Endothelial cell of umbilical vein (primary cell): ENCODE measurements around the gene PARD3B.

Source experiments
- CTCF ChIP-seq, 2 donors: IDR thresholded peaks; 1 replicate in 1 of 2; 2 replicates in 1 of 2; pipeline ENCODE4 v1.5.1; 2011; ENCODE audit warnings: low read length in 2 of 2, mild to moderate bottlenecking in 2 of 2, moderate library complexity in 2 of 2, control low read depth in 1 of 2, inconsistent platforms in 1 of 2, low read depth in 1 of 2; ENCODE audit not compliant: insufficient read depth in 1 of 2; ENCODE audit errors: extremely low read depth in 1 of 2
- FOS ChIP-seq: IDR thresholded peaks from 2 replicates; pipeline ENCODE4 v1.6.1; 2011; ENCODE audit warnings: mild to moderate bottlenecking, low read length, moderate library complexity, borderline replicate concordance; ENCODE audit not compliant: insufficient read depth
- JUN ChIP-seq: IDR thresholded peaks from 2 replicates; pipeline ENCODE4 v1.6.1; 2011; ENCODE audit warnings: borderline replicate concordance, low read depth; ENCODE audit not compliant: insufficient read length, insufficient read depth
- POLR2A ChIP-seq: IDR thresholded peaks from 2 replicates; pipeline ENCODE4 v1.6.1; 2012; ENCODE audit warnings: low read depth, mild to moderate bottlenecking, control low read depth, low read length
- POLR2AphosphoS5 ChIP-seq: IDR thresholded peaks from 2 replicates; pipeline ENCODE4 v1.6.1; 2012; ENCODE audit warnings: low read depth, mild to moderate bottlenecking, control low read depth, low read length, moderate library complexity; ENCODE audit not compliant: insufficient read depth
- TF ChIP-seq, protein P1 (sequence below): IDR thresholded peaks from 2 replicates; pipeline ENCODE4 v1.6.1; 2011; ENCODE audit not compliant: insufficient read depth, insufficient read length

GRCh38 chr2:204571041-204571440, 25.8 kb downstream of the PARD3B start:
- TF ChIP-seq CTCF (IDR thresholded peaks at IDR 0.05; ENCODE audit: extremely low read depth in 1 of 2, insufficient read depth in 1 of 2, low read depth in 1 of 2, low read length in 2 of 2) (no peak), FOS (no peak), JUN (no peak), POLR2A (no peak), POLR2AphosphoS5 (no peak)
- TF ChIP-seq, protein P1, sequence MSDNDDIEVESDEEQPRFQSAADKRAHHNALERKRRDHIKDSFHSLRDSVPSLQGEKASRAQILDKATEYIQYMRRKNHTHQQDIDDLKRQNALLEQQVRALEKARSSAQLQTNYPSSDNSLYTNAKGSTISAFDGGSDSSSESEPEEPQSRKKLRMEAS, result no peak
